GM12878 (cell line): Measurements from ENCODE around the gene RPRML.

Experiments used
- POLR2AphosphoS5 ChIP-seq: IDR thresholded peaks from 2 replicates; pipeline ENCODE4 v1.6.1; 2011; ENCODE audit warnings: mild to moderate bottlenecking, low read length, inconsistent platforms
- RBBP5 ChIP-seq: fragments of 200-600 bp; sonication (generic); conservative IDR thresholded peaks from 2 replicates; pipeline ENCODE4 v1.6.1; 2016
- SUPT20H ChIP-seq: IDR thresholded peaks from 2 replicates; pipeline ENCODE4 v1.6.1; 2011; ENCODE audit warnings: low read depth, mild to moderate bottlenecking, low read length, moderate library complexity, borderline replicate concordance; ENCODE audit not compliant: control insufficient read depth
- TARDBP ChIP-seq: IDR thresholded peaks from 2 replicates; pipeline ENCODE4 v1.6.1; 2016; ENCODE audit warnings: borderline replicate concordance
- TCF12 ChIP-seq: IDR thresholded peaks from 2 replicates; pipeline ENCODE4 v1.6.1; 2011; ENCODE audit warnings: low read depth, mild to moderate bottlenecking, low read length
- USF2 ChIP-seq: IDR thresholded peaks from 2 replicates; pipeline ENCODE4 v1.6.1; 2011; ENCODE audit warnings: low read depth, low read length, improper control_type of control experiment, borderline replicate concordance

DNA sequence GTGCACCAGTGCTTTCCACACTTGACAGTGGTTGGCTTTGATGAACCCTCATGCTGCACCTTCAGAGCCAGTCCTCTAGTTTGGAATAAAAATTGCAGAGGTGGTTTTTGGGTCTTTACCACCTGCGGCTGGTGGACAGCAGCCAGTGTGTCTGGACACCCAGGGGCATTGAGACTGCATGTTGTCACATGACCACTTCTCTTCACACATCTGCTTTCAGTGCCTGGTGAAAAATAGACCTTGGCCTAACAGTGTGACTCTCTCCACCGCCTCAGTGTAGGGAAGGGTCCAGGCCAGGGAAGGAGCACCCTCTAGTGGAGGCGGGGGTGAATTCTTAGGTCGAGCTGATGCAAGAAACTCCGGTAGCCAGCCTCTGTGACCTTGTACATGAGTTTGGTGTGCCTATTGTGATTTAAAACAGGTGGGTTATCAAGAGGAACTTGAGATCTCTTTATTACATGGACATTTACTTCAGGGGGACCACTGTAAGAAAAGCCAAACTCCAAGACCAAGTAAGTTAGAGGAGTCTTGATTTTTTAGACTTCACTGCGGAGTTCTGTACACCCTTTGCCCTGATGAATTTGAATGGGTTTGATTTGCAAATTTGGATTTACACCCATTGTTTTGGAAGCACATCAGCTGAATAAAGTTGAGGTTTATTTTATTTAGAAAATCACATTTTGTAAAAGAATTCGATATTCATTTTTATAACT is 38.2 kb downstream of the RPRML start:
- no peak for TF ChIP-seq POLR2AphosphoS5
- no peak for TF ChIP-seq RBBP5
- TF ChIP-seq TCF12: no peak
- TF ChIP-seq SUPT20H: no peak
- no peak for TF ChIP-seq USF2
- no peak for TF ChIP-seq TARDBP
